ENCODE measurements around the gene ZNF19. TPM values are rescaled to one million over a fixed set of nuclear protein-coding genes. Genes with fewer than 3 reads are reported as not detected.

ZNF19 gene
- total RNA-seq, 4 donors from 2014 or later = 1.1 to 5.0 (median 1.7) TPM

DNA sequence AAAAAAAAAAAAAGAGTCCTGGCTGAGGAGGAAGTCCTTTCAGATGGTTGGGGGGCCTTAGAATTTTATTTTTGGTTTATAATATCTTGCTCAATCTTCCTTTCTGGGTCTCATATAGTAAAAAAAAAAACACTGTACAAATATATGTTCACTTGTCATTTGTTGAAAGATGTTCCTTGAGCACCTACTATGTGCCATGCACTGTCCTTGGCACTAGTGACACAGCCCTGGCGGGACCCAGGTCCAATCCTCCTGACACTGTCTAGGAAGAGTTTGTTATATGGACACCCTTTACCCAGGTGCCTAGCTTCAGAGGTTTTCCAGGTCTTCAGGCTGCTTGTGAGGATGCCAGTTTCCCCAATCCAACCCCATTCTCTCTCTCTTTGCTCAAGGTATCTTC is 39.1 kb upstream of the ZNF19 start:
- no peak for TF ChIP-seq POLR2A (IDR thresholded peaks at IDR 0.05)
- TF ChIP-seq CTCF (IDR thresholded peaks at IDR 0.05) = no peak
- H3K4me3 ChIP-seq = no peak overlapping the region
- WGBS, 2 donors = 85 to 89% methylated on average over 1 of the region's 1 CpG
- intact Hi-C loops (cut with DNase I) = no loop called here
- no peaks in the 10 kb centered on the region for H3K36me3 ChIP-seq
- peaks cover 0 to 23% (median 0%) of the 10 kb centered on the region in 4 donors for H3K27me3 ChIP-seq
- no peak overlapping the region for H3K27ac ChIP-seq
- H3K9me3 ChIP-seq = no peaks in the 10 kb centered on the region
- DNase-seq = no peak
- peaks cover 0 to 23% (median 12%) of the 10 kb centered on the region in 3 donors for H3K4me1 ChIP-seq

DNA sequence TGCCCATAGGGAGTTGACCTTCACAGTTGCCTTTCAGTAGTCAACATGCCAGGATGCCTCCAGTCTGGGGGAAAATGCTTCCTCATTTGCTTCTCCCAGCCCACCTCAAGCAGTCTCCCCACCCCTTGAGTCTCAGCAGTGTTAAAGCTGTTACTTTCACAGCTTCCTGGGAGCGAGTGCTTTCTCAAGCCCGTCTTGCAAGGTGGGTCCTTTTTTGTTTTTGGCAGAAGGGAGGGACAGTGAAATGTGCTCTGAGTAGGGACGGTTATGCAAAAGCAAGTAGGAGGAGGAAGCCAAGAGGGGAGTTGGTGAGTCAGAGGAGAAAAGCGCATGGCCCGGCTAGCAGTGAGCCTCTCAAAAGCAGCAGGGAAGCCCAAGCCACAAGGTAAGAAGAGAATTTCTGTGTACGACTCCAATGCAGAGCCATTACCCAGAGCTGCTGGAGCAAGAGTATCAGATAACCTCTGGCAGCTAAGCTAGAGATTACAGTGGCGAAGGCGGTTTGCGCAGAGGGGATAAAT is 37.0 kb upstream of the ZNF19 start, which contains the start of gene CHST4:
CHST4 (plus strand) TSS at position 316 of the 521 bp plus-strand sequence. CDS start 10,252 bp downstream, outside the sequence.
- intact Hi-C loops (cut with DNase I) = no loop called here
- TF ChIP-seq CTCF (IDR thresholded peaks at IDR 0.05) = no peak
- no peak for TF ChIP-seq POLR2A (IDR thresholded peaks at IDR 0.05)
- DNase-seq = no peak
- no peak within 1 kb of the TSS for H3K27ac ChIP-seq
- peaks cover 0 to 23% (median 12%) of the 10 kb centered on the region in 3 donors for H3K4me1 ChIP-seq
- no peaks in the 10 kb centered on the region for H3K9me3 ChIP-seq
- 6 to 23% methylated on average over 6 of the region's 9 CpGs for WGBS, 2 donors
- peak within 1 kb of the TSS in 1 of 4 donors; percentile 21 for H3K4me3 ChIP-seq
- no peaks in the 10 kb centered on the region for H3K36me3 ChIP-seq
- peaks cover 0 to 23% (median 0%) of the 10 kb centered on the region in 4 donors for H3K27me3 ChIP-seq

DNA sequence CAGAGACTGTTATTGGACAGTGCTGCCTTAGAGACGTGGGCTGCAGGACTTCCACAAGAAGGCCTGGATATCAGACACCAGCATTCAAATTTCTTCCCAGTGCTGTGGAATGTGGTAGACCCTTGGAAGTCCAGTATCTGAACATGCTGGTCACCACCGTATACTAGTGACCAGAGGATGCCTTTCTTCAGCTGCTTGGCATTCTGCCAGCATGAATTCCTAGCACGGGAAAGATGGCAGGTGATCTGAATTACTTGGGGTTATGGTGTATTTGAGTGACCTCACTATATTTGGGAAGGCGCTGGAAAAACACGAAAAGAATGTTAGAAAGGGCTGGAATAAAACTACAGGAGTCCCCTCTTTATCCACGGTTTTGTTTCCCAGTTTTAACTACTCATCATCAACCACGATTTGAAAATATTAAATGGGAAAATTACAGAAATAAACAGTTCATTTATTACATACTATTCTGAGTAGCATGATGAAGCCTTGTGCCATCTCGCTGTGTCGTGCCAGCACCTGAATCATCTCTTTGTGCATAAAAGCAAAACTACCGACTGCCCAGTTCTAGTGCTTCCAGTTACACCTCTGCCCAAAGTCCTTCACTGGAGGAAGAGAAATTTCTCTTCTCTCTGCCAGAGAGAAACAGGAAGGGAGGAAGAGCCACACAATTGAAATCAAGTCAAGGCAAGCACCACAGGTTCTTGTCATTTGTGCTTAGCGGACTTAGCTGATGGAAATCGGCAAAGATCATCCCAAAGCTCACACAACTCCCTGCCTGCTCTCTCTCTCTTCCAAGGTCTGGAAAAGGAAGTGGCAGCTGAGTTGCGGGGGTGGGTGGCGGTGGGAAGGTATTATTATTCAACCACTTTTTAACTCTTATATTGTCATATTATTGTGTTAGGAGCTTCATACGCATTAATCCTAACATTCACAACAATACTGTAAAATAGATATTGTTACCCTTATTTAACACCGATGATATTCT is 35.7 kb upstream of the ZNF19 start:
- DNase-seq = no peak
- intact Hi-C loops (cut with DNase I) = no loop called here
- H3K27ac ChIP-seq = no peak overlapping the region
- no peak overlapping the region for H3K4me3 ChIP-seq
- H3K9me3 ChIP-seq = no peaks in the 10 kb centered on the region
- peaks cover 0 to 19% (median 0%) of the 10 kb centered on the region in 4 donors for H3K27me3 ChIP-seq
- H3K4me1 ChIP-seq = peaks cover 0 to 23% (median 12%) of the 10 kb centered on the region in 3 donors
- 32 to 38% methylated on average over 15 of the region's 16 CpGs for WGBS, 2 donors
- TF ChIP-seq CTCF (IDR thresholded peaks at IDR 0.05) (no peak), POLR2A (IDR thresholded peaks at IDR 0.05) (no peak)
- no peaks in the 10 kb centered on the region for H3K36me3 ChIP-seq

DNA sequence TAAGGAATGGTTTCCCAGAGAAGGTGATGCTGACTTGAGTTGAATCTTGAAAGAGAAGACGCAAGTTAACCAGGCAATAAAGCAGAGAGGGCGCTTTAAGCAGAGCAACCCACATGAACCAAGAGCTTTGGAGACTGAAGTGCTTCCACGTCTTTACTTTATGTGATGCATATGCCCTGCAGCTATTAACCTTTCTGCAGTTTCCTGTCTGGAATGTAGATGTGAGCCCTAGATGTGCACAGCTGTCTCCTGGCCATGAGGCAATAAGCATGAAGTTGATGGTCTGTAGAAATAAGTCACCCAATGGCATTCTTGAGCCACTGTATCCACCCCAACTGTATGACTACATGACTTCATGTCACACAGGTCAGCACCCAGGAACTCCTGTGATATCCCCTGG is 31.4 kb upstream of the ZNF19 start:
- TF ChIP-seq POLR2A (IDR thresholded peaks at IDR 0.05) = no peak
- no peak for TF ChIP-seq CTCF (IDR thresholded peaks at IDR 0.05)
- Histone ChIP-seq H3K4me1 (peaks cover 0 to 10% (median 1%) of the 10 kb centered on the region in 3 donors), H3K4me3 (no peak overlapping the region), H3K27ac (no peak overlapping the region), H3K9me3 (no peaks in the 10 kb centered on the region), H3K27me3 (peaks cover 0 to 5% (median 0%) of the 10 kb centered on the region in 4 donors), H3K36me3 (no peaks in the 10 kb centered on the region)
- no peak for DNase-seq
- 65 to 72% methylated on average over 3 of the region's 3 CpGs for WGBS, 2 donors
- intact Hi-C loops (cut with DNase I) = no loop called here

GRCh38 chr16:71515026-71515425 is 25.9 kb upstream of the ZNF19 start:
- H3K9me3 ChIP-seq = no peaks in the 10 kb centered on the region
- DNase-seq = no peak
- H3K4me1 ChIP-seq = no peaks in the 10 kb centered on the region
- no peaks in the 10 kb centered on the region for H3K36me3 ChIP-seq
- H3K27ac ChIP-seq = no peak overlapping the region
- intact Hi-C loops (cut with DNase I) = no loop called here
- no peak overlapping the region for H3K4me3 ChIP-seq
- peaks cover 0 to 5% (median 0%) of the 10 kb centered on the region in 4 donors for H3K27me3 ChIP-seq
- no peak for TF ChIP-seq CTCF (IDR thresholded peaks at IDR 0.05)
- TF ChIP-seq POLR2A (IDR thresholded peaks at IDR 0.05) = no peak
- 70 to 77% methylated on average over 3 of the region's 3 CpGs for WGBS, 2 donors

Measured in esophagus squamous epithelium (tissue), 5 donors.